Neural progenitor cell (in vitro differentiated cells): ENCODE results near the gene FBXL17.

Source experiments
- EZH2 ChIP-seq: fragments of 200-600 bp; sonication (generic); IDR thresholded peaks from 2 replicates; pipeline ENCODE4 v1.6.1; 2017; ENCODE audit warnings: antibody characterized with exemption, mild to moderate bottlenecking, moderate library complexity
- EZH2phosphoT487 ChIP-seq: fragments of 200-600 bp; sonication (generic); IDR thresholded peaks from 2 replicates; pipeline ENCODE4 v1.6.1; 2017; ENCODE audit warnings: antibody characterized with exemption
- TF ChIP-seq, protein P1 (sequence below): fragments of 200-600 bp; sonication (generic); IDR thresholded peaks from 2 replicates; pipeline ENCODE4 v1.5.1; 2017; ENCODE audit warnings: antibody characterized with exemption, mild to moderate bottlenecking

DNA sequence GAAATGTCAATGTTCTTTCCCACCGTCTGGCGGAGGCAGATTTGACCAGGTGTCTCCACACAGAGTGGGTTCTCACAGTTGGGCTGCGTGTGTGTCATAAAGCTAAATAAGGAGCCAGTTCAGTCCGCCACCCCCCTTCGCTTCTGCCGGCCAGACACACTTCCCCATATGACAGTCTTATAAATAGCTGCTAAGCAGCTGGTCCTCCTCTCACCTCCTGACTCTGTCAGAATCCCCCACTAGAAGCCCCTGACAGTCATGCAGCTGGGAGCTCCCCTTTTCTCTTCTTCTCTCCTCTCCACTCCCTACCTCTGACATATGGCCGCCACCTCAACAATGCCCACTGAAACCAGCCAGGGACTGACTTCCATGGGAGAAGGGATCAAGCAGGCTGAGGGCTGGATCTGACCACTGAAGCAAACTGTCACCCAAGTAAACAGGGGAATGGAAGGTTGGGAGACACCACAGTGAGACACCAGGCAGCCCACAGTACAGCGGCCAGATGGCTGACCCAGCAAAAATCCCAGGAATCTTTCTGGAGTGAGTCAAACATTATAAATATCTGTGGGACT is 569.2 kb downstream of the FBXL17 start:
- TF ChIP-seq, protein P1, sequence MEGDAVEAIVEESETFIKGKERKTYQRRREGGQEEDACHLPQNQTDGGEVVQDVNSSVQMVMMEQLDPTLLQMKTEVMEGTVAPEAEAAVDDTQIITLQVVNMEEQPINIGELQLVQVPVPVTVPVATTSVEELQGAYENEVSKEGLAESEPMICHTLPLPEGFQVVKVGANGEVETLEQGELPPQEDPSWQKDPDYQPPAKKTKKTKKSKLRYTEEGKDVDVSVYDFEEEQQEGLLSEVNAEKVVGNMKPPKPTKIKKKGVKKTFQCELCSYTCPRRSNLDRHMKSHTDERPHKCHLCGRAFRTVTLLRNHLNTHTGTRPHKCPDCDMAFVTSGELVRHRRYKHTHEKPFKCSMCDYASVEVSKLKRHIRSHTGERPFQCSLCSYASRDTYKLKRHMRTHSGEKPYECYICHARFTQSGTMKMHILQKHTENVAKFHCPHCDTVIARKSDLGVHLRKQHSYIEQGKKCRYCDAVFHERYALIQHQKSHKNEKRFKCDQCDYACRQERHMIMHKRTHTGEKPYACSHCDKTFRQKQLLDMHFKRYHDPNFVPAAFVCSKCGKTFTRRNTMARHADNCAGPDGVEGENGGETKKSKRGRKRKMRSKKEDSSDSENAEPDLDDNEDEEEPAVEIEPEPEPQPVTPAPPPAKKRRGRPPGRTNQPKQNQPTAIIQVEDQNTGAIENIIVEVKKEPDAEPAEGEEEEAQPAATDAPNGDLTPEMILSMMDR = no peak
- TF ChIP-seq EZH2 (no peak), EZH2phosphoT487 (no peak)
